Nephron (organoid): ENCODE data around the gene R3HDML.

ENCODE experiments used
- H3K27ac Mint-ChIP-seq, 3 experiments: 2 replicates each; pipeline ENCODE4 v1.8.0; 2020; ENCODE audit warnings: mixed read lengths in 3 of 3, mild to moderate bottlenecking in 2 of 3, moderate library complexity in 1 of 3
- H3K27me3 Mint-ChIP-seq: 2 replicates; pipeline ENCODE4 v1.8.0; 2021; ENCODE audit warnings: low read depth, mild to moderate bottlenecking, moderate library complexity, mixed read lengths
- H3K36me3 Mint-ChIP-seq: 2 replicates; pipeline ENCODE4 v1.8.0; 2020; ENCODE audit warnings: low read depth, mixed read lengths
- H3K4me1 Mint-ChIP-seq: 2 replicates; pipeline ENCODE4 v1.8.0; 2020; ENCODE audit warnings: mixed read lengths
- H3K4me3 Mint-ChIP-seq, 3 experiments: 2 replicates each; pipeline ENCODE4 v1.8.0; 2020; ENCODE audit warnings: mild to moderate bottlenecking in 3 of 3, mixed read lengths in 3 of 3, moderate library complexity in 2 of 3
- H3K9me3 Mint-ChIP-seq: 2 replicates; pipeline ENCODE4 v1.8.0; 2020; ENCODE audit warnings: mixed read lengths
- TF ChIP-seq, protein P1 (sequence below), 3 experiments: fragments of 200-600 bp; sonication (generic); IDR thresholded peaks; one replicate each; pipeline ENCODE4 v1.5.0; 2021; ENCODE audit warnings: antibody characterized with exemption in 3 of 3; ENCODE audit not compliant: unreplicated experiment in 3 of 3

R3HDML gene

DNA sequence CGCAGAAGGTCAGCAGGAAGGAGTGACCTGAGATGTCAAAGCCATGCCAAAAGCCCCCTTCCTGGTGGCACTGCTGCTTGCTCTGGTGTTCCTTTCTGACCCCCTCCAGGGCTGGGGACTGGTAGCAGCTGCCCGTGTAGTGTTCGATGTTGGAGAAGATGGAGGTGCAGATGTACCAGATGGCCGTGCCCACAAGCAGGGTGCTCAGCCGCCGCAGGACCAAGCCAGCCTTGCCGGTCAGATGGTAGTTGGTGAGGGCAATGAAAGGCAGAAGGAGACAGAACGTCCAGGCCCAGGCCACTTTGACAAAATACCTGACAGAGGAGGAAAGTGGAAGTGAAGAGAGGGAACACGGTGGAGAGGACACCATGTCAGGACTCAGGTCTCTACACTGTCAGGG is 29.9 kb upstream of the R3HDML start:
- H3K27me3 Mint-ChIP-seq = no peaks in the 10 kb centered on the region
- no peaks in the 10 kb centered on the region for H3K36me3 Mint-ChIP-seq

DNA sequence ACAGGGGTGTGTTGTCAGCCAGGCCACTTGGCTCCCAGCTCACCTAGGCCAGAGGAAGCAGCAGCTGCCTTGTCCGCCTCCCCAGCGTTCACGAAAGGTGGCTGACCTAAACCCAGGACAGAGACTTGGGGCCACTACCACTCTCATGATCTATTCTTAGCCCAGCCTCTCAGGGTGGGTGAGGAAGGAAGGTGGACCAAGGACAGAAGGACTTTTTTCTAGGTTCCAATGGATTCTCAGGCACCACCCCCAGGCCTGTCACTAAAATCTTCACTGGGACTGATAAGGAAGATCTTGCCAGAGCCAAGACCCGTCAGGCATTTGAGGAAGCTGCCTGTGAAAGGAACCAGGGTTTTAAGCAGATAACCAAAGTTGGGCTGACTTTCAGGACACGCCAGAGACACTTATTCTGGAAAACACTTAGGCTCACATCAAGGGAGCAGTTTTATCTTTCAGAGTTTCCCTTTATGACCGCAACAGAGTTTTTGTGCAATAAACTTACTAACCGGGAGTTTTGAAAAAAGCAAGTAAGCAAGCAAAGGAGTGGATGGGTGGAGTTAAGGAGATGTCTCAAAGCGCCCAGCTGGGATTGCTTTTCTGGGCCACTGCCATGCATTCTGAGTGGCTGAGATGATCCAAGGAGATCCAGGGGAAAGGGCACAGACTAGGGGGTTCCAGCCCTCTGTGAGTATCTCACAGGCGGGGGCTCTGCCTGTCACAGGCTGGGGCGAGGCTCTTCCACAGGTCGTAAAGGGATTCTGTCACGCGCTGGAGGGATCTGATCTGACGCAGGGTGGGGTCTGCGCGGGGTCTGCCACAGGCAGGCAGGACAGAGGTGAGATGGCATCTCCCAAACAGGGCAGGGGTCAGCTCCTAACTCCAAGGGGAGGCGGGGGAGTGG is 26.8 kb upstream of the R3HDML start:
- H3K27ac Mint-ChIP-seq = peak overlapping the region in 2 of 3 experiments; percentile 48 to 72
- peak overlapping the region; percentile 92 to 97 (median 96) for H3K4me3 Mint-ChIP-seq
- no peaks in the 10 kb centered on the region for H3K27me3 Mint-ChIP-seq
- H3K4me1 Mint-ChIP-seq = peaks cover 15% of the 10 kb centered on the region
- no peaks in the 10 kb centered on the region for H3K36me3 Mint-ChIP-seq
- no peaks in the 10 kb centered on the region for H3K9me3 Mint-ChIP-seq
- TF ChIP-seq, protein P1, sequence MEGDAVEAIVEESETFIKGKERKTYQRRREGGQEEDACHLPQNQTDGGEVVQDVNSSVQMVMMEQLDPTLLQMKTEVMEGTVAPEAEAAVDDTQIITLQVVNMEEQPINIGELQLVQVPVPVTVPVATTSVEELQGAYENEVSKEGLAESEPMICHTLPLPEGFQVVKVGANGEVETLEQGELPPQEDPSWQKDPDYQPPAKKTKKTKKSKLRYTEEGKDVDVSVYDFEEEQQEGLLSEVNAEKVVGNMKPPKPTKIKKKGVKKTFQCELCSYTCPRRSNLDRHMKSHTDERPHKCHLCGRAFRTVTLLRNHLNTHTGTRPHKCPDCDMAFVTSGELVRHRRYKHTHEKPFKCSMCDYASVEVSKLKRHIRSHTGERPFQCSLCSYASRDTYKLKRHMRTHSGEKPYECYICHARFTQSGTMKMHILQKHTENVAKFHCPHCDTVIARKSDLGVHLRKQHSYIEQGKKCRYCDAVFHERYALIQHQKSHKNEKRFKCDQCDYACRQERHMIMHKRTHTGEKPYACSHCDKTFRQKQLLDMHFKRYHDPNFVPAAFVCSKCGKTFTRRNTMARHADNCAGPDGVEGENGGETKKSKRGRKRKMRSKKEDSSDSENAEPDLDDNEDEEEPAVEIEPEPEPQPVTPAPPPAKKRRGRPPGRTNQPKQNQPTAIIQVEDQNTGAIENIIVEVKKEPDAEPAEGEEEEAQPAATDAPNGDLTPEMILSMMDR (IDR thresholded peaks at IDR 0.05; ENCODE audit: unreplicated experiment in 3 of 3) = no peak

More for the DNA sequence above, 29.9 kb upstream of the R3HDML start:
- Mint-ChIP-seq H3K9me3 (no peaks in the 10 kb centered on the region), H3K4me1 (peaks cover 18% of the 10 kb centered on the region), H3K4me3 (peak overlapping the region in 2 of 3 experiments; percentile 28 to 51), H3K27ac (no peak overlapping the region)
- TF ChIP-seq, protein P1 (IDR thresholded peaks at IDR 0.05; ENCODE audit: unreplicated experiment in 3 of 3) = no peak

DNA sequence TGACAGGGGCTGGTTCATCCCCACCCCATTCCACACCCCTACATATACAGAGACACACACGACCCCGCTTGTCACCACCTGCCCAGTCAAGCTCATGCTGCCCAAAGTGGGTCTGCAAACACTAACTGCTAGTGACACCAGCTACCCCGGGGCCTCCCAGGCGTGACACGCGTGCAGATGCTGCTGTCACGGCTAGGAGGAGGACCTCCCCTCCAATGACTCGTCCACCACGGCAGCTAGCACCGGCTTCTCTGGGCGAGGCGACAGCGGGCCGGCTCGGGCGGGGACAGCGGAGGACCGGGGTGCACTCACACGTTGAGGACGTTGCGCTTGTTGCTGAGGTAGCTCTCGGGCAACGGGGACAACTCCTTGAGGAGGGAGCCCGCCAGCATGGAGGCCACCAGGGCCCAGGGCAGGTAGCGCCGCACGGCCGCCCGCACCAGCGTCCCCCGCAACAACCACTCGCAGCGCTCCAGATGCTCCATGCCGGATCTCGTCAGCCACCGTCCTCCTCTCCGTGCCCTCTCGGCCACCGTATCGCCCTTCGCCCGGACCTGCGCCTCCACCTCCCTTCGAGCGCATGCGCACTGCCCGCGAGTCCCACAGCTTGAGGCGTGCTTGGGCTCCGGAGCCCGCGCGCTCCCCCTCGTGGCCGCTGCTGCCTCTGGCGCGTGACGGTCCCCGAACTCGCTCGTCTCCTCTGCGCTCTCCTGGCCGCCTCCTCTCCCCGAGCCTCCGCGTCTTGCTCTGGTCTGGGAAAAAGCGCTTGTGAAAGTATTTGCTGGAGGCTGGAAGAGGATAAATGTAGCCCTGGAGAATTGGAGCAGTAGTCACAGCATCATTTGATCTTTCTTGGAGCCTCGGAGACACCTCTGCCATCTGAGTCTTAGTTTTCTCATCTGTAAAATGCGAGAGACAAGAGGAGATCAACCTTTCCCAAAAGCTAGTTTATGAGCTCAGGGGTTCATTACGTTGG is 25.9 kb upstream of the R3HDML start, which contains the start of gene FITM2:
Gene FITM2, minus strand, starts transcription at position 539 of the 976 bp plus-strand sequence. Its CDS starts 54 bp downstream, at position 485.
- Mint-ChIP-seq H3K27ac (peak within 1 kb of the TSS; percentile 35 to 80 (median 59)), H3K4me3 (peak within 1 kb of the TSS; percentile 92 to 97 (median 96)), H3K9me3 (no peaks in the 10 kb centered on the region), H3K36me3 (no peaks in the 10 kb centered on the region), H3K27me3 (no peaks in the 10 kb centered on the region), H3K4me1 (peaks cover 15% of the 10 kb centered on the region)
- TF ChIP-seq, protein P1 (IDR thresholded peaks at IDR 0.05; ENCODE audit: unreplicated experiment in 3 of 3) = peak; percentile 91 to 96 (median 94)

DNA sequence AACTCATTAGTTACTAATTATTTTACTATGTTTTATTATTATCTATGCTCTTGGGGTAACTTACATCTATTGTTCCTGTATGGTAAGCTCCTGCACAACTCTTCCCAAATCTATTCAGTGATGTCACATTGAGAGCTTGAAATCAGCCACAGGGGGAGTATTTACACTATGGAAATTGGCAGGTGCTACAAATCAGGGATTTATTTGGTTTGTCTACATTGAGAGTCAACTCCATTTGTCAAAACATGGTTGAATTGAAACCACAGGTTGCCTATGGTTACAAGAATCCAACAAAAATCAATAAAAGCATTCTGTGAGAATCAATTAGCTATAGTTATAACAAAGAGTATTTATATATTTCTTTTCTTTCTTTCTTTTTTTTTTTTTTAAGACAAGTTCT is 22.0 kb upstream of the R3HDML start:
- TF ChIP-seq, protein P1 (IDR thresholded peaks at IDR 0.05; ENCODE audit: unreplicated experiment in 3 of 3) = no peak

DNA sequence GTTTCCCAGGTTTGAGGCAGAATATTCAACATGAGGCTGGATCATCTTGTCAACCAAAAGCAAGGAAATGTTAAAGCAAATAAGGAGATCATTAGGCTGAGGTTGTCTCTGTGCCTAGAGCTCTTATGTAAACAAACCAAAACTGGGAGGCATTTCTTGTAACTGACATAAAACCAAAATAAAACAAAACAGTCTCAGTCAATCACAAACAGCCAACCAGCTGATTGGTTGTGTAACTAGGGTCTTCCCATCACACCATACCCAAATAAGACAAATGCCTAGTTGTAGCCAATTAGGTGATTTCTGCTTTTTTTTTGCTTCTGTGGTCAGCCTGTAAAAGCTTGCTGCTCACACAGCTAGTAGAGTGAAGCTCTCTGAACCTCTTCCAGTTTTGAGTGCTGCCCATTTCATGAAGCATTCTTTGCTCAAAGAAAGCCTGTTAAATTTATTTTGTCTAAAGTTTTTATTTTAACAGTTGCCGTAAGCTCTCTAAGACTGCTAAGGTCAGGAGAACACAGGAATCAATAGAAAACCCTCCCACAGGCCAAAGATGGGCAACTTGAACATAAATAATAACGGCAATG is 16.9 kb upstream of the R3HDML start:
- H3K9me3 Mint-ChIP-seq = no peaks in the 10 kb centered on the region
- TF ChIP-seq, protein P1 (IDR thresholded peaks at IDR 0.05; ENCODE audit: unreplicated experiment in 3 of 3) = no peak
- no peaks in the 10 kb centered on the region for H3K36me3 Mint-ChIP-seq
- no peak overlapping the region for H3K4me3 Mint-ChIP-seq
- peaks cover 4% of the 10 kb centered on the region for H3K27me3 Mint-ChIP-seq
- H3K4me1 Mint-ChIP-seq = peaks cover 7% of the 10 kb centered on the region
- H3K27ac Mint-ChIP-seq = no peak overlapping the region

More for the DNA sequence above, 22.0 kb upstream of the R3HDML start:
- peaks cover 11% of the 10 kb centered on the region for H3K4me1 Mint-ChIP-seq
- no peak overlapping the region for H3K4me3 Mint-ChIP-seq
- H3K9me3 Mint-ChIP-seq = no peaks in the 10 kb centered on the region
- no peak overlapping the region for H3K27ac Mint-ChIP-seq
- no peaks in the 10 kb centered on the region for H3K36me3 Mint-ChIP-seq
- H3K27me3 Mint-ChIP-seq = no peaks in the 10 kb centered on the region
